Measurements from ENCODE around the gene SLC50A1. TPM values are rescaled to one million over a fixed set of nuclear protein-coding genes. Genes with fewer than 3 reads are reported as not detected.

SLC50A1 gene
- total and polyA plus RNA-seq, 2 donors (not counting 1 experiment from before 2014, with no cell fraction given) = 36.0 to 61.1 TPM

GRCh38 chr1:155168456-155169210, 33.0 kb downstream of the SLC50A1 start:
- Histone ChIP-seq H4K20me1 (ENCODE audit: control insufficient read depth, extremely low read depth, insufficient read depth, low read length) (no peaks in the 10 kb centered on the region), H3K36me3 (ENCODE audit: control insufficient read depth, insufficient read depth, low read length) (peaks cover 2% of the 10 kb centered on the region), H3K9me3 (ENCODE audit: control insufficient read depth, insufficient read depth, low read depth, low read length) (no peaks in the 10 kb centered on the region), H3K27me3 (ENCODE audit: control insufficient read depth, insufficient read depth, low read length) (peaks cover 3% of the 10 kb centered on the region), H3K4me3 (replicated peaks in 1 of 4; ENCODE audit: control extremely low read depth in 1 of 4, insufficient read depth in 1 of 4, low read depth in 3 of 4, low read length in 4 of 4) (no peak overlapping the region), H2AFZ (ENCODE audit: low read length) (no peak overlapping the region), H3K27ac (ENCODE audit: insufficient read depth, low read length) (no peak overlapping the region), H3K9ac (ENCODE audit: insufficient read depth, low read length) (no peak overlapping the region), H3K4me2 (ENCODE audit: extremely low read depth, insufficient read depth, low read length) (no peak overlapping the region), H3K4me1 (ENCODE audit: control insufficient read depth, extremely low read depth, insufficient read depth, low read length) (peaks cover 8% of the 10 kb centered on the region), H3K79me2 (ENCODE audit: control insufficient read depth, insufficient read depth, low read length) (peaks cover 11% of the 10 kb centered on the region)
- TF ChIP-seq CTCF (conservative IDR thresholded peaks at IDR 0.05 in 1 of 2, IDR thresholded peaks at IDR 0.05 in 1 of 2; ENCODE audit: low read depth in 1 of 2, low read length in 2 of 2) = no peak
- no peak for TF ChIP-seq EZH2 (IDR thresholded peaks at IDR 0.05; ENCODE audit: low read length, missing control alignments)
- DNase-seq (ENCODE audit: low read depth in 2 of 2) = no peak

GRCh38 chr1:155169541-155169940, 33.9 kb downstream of the SLC50A1 start:
- Histone ChIP-seq H3K27ac (ENCODE audit: insufficient read depth, low read length) (no peak overlapping the region), H3K27me3 (ENCODE audit: control insufficient read depth, insufficient read depth, low read length) (peaks cover 3% of the 10 kb centered on the region), H3K9ac (ENCODE audit: insufficient read depth, low read length) (no peak overlapping the region), H3K4me3 (replicated peaks in 1 of 4; ENCODE audit: control extremely low read depth in 1 of 4, insufficient read depth in 1 of 4, low read depth in 3 of 4, low read length in 4 of 4) (no peak overlapping the region), H3K36me3 (ENCODE audit: control insufficient read depth, insufficient read depth, low read length) (peaks cover 2% of the 10 kb centered on the region), H2AFZ (ENCODE audit: low read length) (no peak overlapping the region), H3K9me3 (ENCODE audit: control insufficient read depth, insufficient read depth, low read depth, low read length) (no peaks in the 10 kb centered on the region), H3K4me2 (ENCODE audit: extremely low read depth, insufficient read depth, low read length) (no peak overlapping the region), H4K20me1 (ENCODE audit: control insufficient read depth, extremely low read depth, insufficient read depth, low read length) (no peaks in the 10 kb centered on the region), H3K79me2 (ENCODE audit: control insufficient read depth, insufficient read depth, low read length) (peaks cover 11% of the 10 kb centered on the region), H3K4me1 (ENCODE audit: control insufficient read depth, extremely low read depth, insufficient read depth, low read length) (peaks cover 8% of the 10 kb centered on the region)
- no peak for DNase-seq (ENCODE audit: low read depth in 2 of 2)
- TF ChIP-seq EZH2 (IDR thresholded peaks at IDR 0.05; ENCODE audit: low read length, missing control alignments) (no peak), CTCF (conservative IDR thresholded peaks at IDR 0.05 in 1 of 2, IDR thresholded peaks at IDR 0.05 in 1 of 2; ENCODE audit: low read depth in 1 of 2, low read length in 2 of 2) (no peak)

- Histone ChIP-seq H3K9ac (ENCODE audit: insufficient read depth, low read length) (no peak overlapping the region), H4K20me1 (ENCODE audit: control insufficient read depth, extremely low read depth, insufficient read depth, low read length) (no peaks in the 10 kb centered on the region), H3K79me2 (ENCODE audit: control insufficient read depth, insufficient read depth, low read length) (peaks cover 11% of the 10 kb centered on the region), H3K4me1 (ENCODE audit: control insufficient read depth, extremely low read depth, insufficient read depth, low read length) (peaks cover 12% of the 10 kb centered on the region), H3K36me3 (ENCODE audit: control insufficient read depth, insufficient read depth, low read length) (peaks cover 2% of the 10 kb centered on the region), H3K27ac (ENCODE audit: insufficient read depth, low read length) (no peak overlapping the region), H3K4me3 (replicated peaks in 1 of 4; ENCODE audit: control extremely low read depth in 1 of 4, insufficient read depth in 1 of 4, low read depth in 3 of 4, low read length in 4 of 4) (no peak overlapping the region), H3K9me3 (ENCODE audit: control insufficient read depth, insufficient read depth, low read depth, low read length) (no peaks in the 10 kb centered on the region), H3K4me2 (ENCODE audit: extremely low read depth, insufficient read depth, low read length) (no peak overlapping the region), H2AFZ (ENCODE audit: low read length) (no peak overlapping the region), H3K27me3 (ENCODE audit: control insufficient read depth, insufficient read depth, low read length) (peaks cover 3% of the 10 kb centered on the region)
- DNase-seq (ENCODE audit: low read depth in 2 of 2) = no peak
- no peak for TF ChIP-seq CTCF (conservative IDR thresholded peaks at IDR 0.05 in 1 of 2, IDR thresholded peaks at IDR 0.05 in 1 of 2; ENCODE audit: low read depth in 1 of 2, low read length in 2 of 2)
- TF ChIP-seq EZH2 (IDR thresholded peaks at IDR 0.05; ENCODE audit: low read length, missing control alignments) = no peak
Observed at GRCh38 chr1:155170101-155170785, 34.6 kb downstream of the SLC50A1 start.
